GM18858 (cell line): ENCODE results near the gene UPF1.
"Not testable (repeated sequence)": the region's sequence is repeated elsewhere in the genome, so short reads cannot be mapped to it uniquely, and the experiment has no call there.

Source experiments
- ATAC-seq: cut with Tn5 transposase; IDR thresholded peaks from one replicate; pipeline ENCODE4 v1.9.1; 2021; ENCODE audit not compliant: unreplicated experiment

UPF1 gene

GRCh38 chr19:18896421-18896841, 64.7 kb downstream of the UPF1 start:
- ATAC-seq = no peak

- ATAC-seq = no peak
Measured at GRCh38 chr19:18897094-18898029, 65.6 kb downstream of the UPF1 start.

- no peak for ATAC-seq
Measured at GRCh38 chr19:18898081-18898606, 66.4 kb downstream of the UPF1 start.

- ATAC-seq = no peak
Measured at GRCh38 chr19:18898607-18899408, 67.0 kb downstream of the UPF1 start.

- no peak for ATAC-seq
Measured at GRCh38 chr19:18899624-18900560, 68.1 kb downstream of the UPF1 start.

GRCh38 chr19:18900700-18901481, 69.1 kb downstream of the UPF1 start:
- no peak for ATAC-seq

- ATAC-seq = no peak
Measured at GRCh38 chr19:18901491-18901890, 69.7 kb downstream of the UPF1 start.

- ATAC-seq = not testable (repeated sequence)
Measured at GRCh38 chr19:18902519-18902918, 70.8 kb downstream of the UPF1 start.

GRCh38 chr19:18903156-18904037, 71.6 kb downstream of the UPF1 start:
- no peak for ATAC-seq

- ATAC-seq = no peak
Measured at GRCh38 chr19:18904334-18905057, 72.7 kb downstream of the UPF1 start.

- no peak for ATAC-seq
Measured at GRCh38 chr19:18905058-18905456, 73.3 kb downstream of the UPF1 start.

GRCh38 chr19:18905513-18906236, 73.9 kb downstream of the UPF1 start:
- ATAC-seq = no peak

GRCh38 chr19:18906605-18907519, 75.1 kb downstream of the UPF1 start:
- no peak for ATAC-seq

- no peak for ATAC-seq
Measured at GRCh38 chr19:18908917-18909619, 77.3 kb downstream of the UPF1 start.

- ATAC-seq = no peak
Measured at GRCh38 chr19:18910010-18910409, 78.3 kb downstream of the UPF1 start.
